A673 (cell line): Measurements from ENCODE around the gene INPP1.

Source experiments
- EZH2 ChIP-seq: fragments of 200-600 bp; sonication (generic); IDR thresholded peaks from 2 replicates; pipeline ENCODE4 v1.6.1; 2017; ENCODE audit warnings: borderline replicate concordance, low read depth, mild to moderate bottlenecking, mixed read lengths, antibody characterized with exemption, low read length; ENCODE audit not compliant: poor library complexity, severe bottlenecking
- TF ChIP-seq, protein P1 (sequence below): fragments of 300-800, 200-600 bp; sonication (generic); conservative IDR thresholded peaks from 2 replicates; pipeline ENCODE4 v1.5.1; 2017; ENCODE audit warnings: low read depth, mild to moderate bottlenecking, antibody characterized with exemption, low read length, moderate library complexity, mixed read lengths

DNA sequence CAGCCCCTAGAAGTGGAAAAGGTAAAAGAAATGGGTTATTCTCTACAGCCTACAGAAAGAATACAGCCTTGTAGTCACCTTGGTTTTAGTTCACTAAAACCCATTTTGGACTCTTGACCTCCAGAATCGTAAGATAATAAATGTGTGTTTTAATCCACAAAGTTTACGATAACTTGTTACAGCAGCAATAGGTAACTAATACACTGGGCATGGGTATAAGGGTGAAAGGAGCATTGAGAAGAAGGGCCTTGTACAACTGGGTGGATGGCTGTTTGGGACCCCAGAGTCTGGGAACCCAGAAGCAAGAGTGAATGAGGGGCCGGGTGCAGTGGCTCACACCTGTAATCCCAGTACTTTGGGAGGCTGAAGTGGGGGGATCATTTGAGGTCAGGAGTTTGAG lies 62.6 kb downstream of the INPP1 start:
- no peak for TF ChIP-seq EZH2
- TF ChIP-seq, protein P1, sequence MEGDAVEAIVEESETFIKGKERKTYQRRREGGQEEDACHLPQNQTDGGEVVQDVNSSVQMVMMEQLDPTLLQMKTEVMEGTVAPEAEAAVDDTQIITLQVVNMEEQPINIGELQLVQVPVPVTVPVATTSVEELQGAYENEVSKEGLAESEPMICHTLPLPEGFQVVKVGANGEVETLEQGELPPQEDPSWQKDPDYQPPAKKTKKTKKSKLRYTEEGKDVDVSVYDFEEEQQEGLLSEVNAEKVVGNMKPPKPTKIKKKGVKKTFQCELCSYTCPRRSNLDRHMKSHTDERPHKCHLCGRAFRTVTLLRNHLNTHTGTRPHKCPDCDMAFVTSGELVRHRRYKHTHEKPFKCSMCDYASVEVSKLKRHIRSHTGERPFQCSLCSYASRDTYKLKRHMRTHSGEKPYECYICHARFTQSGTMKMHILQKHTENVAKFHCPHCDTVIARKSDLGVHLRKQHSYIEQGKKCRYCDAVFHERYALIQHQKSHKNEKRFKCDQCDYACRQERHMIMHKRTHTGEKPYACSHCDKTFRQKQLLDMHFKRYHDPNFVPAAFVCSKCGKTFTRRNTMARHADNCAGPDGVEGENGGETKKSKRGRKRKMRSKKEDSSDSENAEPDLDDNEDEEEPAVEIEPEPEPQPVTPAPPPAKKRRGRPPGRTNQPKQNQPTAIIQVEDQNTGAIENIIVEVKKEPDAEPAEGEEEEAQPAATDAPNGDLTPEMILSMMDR, result no peak
